Measurements from ENCODE around the gene PRKAR1B. TPM values are rescaled to one million over a fixed set of nuclear protein-coding genes. Genes with fewer than 3 reads are reported as not detected.

The PRKAR1B gene
- total RNA-seq (2014; rRNA removed; shearing (Covaris generic)) (18.3 and 22.5 TPM in 2 replicates), total RNA-seq (2022) (30.9 and 41.6 TPM in 2 replicates), Bru-seq, nascent RNA (percentile 55 among the genes with signal in this experiment), BruChase-seq, experiment 1, labeled RNA remaining after a 6-hour chase (percentile 64 among the genes with signal in this experiment), BruChase-seq, experiment 2, labeled RNA remaining after a 2-hour chase (percentile 57 among the genes with signal in this experiment)
- long read RNA-seq, transcript PRKAR1B-211 (11 exons, 2,533 nt), result minor isoform, 8 of 53 reads
- long read RNA-seq, transcript PRKAR1B-203 (11 exons, 1,917 nt), result major isoform, 28 of 53 reads
- long read RNA-seq, partial matches to known transcripts, result 8 of 53 reads
- long read RNA-seq, other reads (novel, unspliced or antisense), result 9 of 53 reads

DNA sequence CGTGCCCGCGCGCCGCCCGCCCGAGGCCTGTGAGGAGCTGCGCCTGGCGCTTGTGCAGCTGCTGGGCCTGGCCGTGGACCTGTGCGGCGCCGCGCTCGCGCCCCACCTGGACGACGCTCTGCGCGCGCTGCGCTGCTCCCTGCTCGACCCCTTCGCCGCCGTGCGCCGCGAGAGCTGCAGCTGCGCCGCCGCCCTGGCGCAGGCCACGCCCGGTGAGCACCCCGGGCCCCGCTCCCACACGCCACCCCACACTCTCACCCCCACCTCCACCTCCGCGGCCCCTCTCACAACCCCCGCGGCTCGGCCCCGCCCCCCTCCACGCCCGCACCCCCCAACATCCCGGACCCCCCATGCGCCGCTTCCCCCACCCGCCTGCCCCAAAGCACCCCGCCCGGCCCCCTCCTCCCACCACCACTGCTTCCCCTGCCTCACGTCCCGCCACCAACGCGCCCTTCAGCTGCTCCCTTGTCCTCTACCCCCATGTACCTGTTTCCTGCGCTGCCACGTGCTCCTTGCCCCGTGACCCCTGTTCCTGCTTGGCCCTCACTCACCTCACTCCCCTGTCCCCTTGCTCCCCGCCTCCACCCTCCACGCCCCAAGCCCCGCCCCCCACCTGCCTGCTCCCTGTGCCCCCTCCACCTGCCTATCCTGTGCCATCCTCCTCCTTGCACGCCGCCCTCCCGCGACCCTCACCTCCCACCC, at the start of gene PRKAR1B:
Gene PRKAR1B, minus strand, starts transcription at position 178 of the 702 bp plus-strand sequence. CDS start 15,776 bp downstream, outside the sequence.
- DNase-seq (ENCODE audit: low spot score), result peak; percentile 71
- CTCF ChIA-PET (ENCODE audit: unreplicated experiment), result interaction anchor here (0.7 kb wide), 1 partner anchor 22 kb away, joined by 11 read pairs; no protein-coding TSS in a partner anchor
- no TSS peak for BruUV-seq (replicated peaks)
- H3K27ac ChIP-seq (ENCODE audit: low read depth, low read length, poor library complexity, severe bottlenecking), result peak within 1 kb of the TSS; percentile 31
- peak within 1 kb of the TSS; percentile 79 for H3K4me3 ChIP-seq (ENCODE audit: low read depth, low read length, poor library complexity, severe bottlenecking)
- peaks cover 45% of the 10 kb centered on the region for H3K79me2 ChIP-seq (ENCODE audit: insufficient read depth, low read depth, low read length)
- H2AFZ ChIP-seq (ENCODE audit: low read length), result no peak within 1 kb of the TSS; the same call in 1 of the 2 replicates
- H3K9me3 ChIP-seq (ENCODE audit: low read length), result peaks cover 27% of the 10 kb centered on the region
- POLR2A ChIA-PET, result interaction anchor here (0.6 kb wide), 1 partner anchor 231 kb away, joined by 3 read pairs; no protein-coding TSS in a partner anchor
- peak within 1 kb of the TSS; percentile 100 for H3K4me2 ChIP-seq (ENCODE audit: low read length)
- no peaks in the 10 kb centered on the region for H4K20me1 ChIP-seq (ENCODE audit: insufficient read depth, low read length)
- TF ChIP-seq, protein P1, sequence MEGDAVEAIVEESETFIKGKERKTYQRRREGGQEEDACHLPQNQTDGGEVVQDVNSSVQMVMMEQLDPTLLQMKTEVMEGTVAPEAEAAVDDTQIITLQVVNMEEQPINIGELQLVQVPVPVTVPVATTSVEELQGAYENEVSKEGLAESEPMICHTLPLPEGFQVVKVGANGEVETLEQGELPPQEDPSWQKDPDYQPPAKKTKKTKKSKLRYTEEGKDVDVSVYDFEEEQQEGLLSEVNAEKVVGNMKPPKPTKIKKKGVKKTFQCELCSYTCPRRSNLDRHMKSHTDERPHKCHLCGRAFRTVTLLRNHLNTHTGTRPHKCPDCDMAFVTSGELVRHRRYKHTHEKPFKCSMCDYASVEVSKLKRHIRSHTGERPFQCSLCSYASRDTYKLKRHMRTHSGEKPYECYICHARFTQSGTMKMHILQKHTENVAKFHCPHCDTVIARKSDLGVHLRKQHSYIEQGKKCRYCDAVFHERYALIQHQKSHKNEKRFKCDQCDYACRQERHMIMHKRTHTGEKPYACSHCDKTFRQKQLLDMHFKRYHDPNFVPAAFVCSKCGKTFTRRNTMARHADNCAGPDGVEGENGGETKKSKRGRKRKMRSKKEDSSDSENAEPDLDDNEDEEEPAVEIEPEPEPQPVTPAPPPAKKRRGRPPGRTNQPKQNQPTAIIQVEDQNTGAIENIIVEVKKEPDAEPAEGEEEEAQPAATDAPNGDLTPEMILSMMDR (conservative IDR thresholded peaks at IDR 0.05; ENCODE audit: low read length), result no peak
- no peak for TF ChIP-seq EZH2phosphoT487 (IDR thresholded peaks at IDR 0.05; ENCODE audit: borderline replicate concordance, low read depth, low read length)
- no peaks in the 10 kb centered on the region for H3K9me2 ChIP-seq (ENCODE audit: insufficient read depth, low read length)
- intact Hi-C loops (cut with micrococcal nuclease; ENCODE audit: unreplicated experiment), result loop anchor here (1.0 to 5.0 kb wide), 3 partner anchors 90 to 580 kb away; partner anchors contain the start of gene GET4
- H3K36me3 ChIP-seq (ENCODE audit: insufficient read depth, low read length), result peaks cover 80% of the 10 kb centered on the region
- H3K4me1 ChIP-seq (ENCODE audit: insufficient read depth, low read length, poor library complexity, severe bottlenecking), result peaks cover 20% of the 10 kb centered on the region

DNA sequence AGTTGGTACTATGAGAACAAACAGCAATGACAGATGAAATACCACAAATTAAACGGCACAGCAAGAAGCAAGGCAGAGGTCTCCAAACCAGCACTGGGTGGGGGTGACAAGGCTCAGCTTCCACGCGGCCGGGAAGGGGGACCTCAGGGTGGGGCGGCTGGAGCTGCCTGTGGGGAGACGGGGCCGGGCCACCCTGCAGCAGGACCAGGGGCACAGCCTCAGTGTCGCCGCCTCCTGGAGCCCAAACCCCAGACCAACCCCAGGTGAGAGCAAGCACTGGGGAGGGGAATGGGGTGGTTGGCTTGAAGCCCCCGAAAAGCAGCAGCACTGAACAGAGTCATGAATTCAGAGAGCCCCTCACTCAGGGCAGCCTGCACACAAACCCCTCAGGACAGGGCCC, 49.3 kb upstream of the PRKAR1B start:
- TF ChIP-seq, protein P1 (conservative IDR thresholded peaks at IDR 0.05; ENCODE audit: low read length), result no peak
- no peak for TF ChIP-seq EZH2phosphoT487 (IDR thresholded peaks at IDR 0.05; ENCODE audit: borderline replicate concordance, low read depth, low read length)
- Histone ChIP-seq H3K9me2 (ENCODE audit: insufficient read depth, low read length) (no peaks in the 10 kb centered on the region), H3K36me3 (ENCODE audit: insufficient read depth, low read length) (peaks cover 93% of the 10 kb centered on the region), H3K27ac (ENCODE audit: low read depth, low read length, poor library complexity, severe bottlenecking) (no peak overlapping the region), H3K9me3 (ENCODE audit: low read length) (no peaks in the 10 kb centered on the region), H3K4me3 (ENCODE audit: low read depth, low read length, poor library complexity, severe bottlenecking) (no peak overlapping the region), H3K79me2 (ENCODE audit: insufficient read depth, low read depth, low read length) (no peaks in the 10 kb centered on the region), H3K4me1 (ENCODE audit: insufficient read depth, low read length, poor library complexity, severe bottlenecking) (no peaks in the 10 kb centered on the region), H4K20me1 (ENCODE audit: insufficient read depth, low read length) (no peaks in the 10 kb centered on the region), H2AFZ (ENCODE audit: low read length) (no peak overlapping the region), H3K4me2 (ENCODE audit: low read length) (no peak overlapping the region)
- no TSS peak for BruUV-seq (replicated peaks)
- ChIA-PET POLR2A (no interaction called here), CTCF (ENCODE audit: unreplicated experiment) (no interaction called here)
- DNase-seq (ENCODE audit: low spot score), result no peak
- intact Hi-C loops (cut with micrococcal nuclease; ENCODE audit: unreplicated experiment), result no loop called here
